NCI-H1694 (cell line): Measurements from ENCODE around the gene WDFY3.
"Not testable (repeated sequence)": the region's sequence is repeated elsewhere in the genome, so short reads cannot be mapped to it uniquely, and the experiment has no call there.

ENCODE experiments used
- DNase-seq: peaks from one replicate; lab custom pipeline; 2025; lab: John Stamatoyannopoulos, UW

The WDFY3 gene

DNA sequence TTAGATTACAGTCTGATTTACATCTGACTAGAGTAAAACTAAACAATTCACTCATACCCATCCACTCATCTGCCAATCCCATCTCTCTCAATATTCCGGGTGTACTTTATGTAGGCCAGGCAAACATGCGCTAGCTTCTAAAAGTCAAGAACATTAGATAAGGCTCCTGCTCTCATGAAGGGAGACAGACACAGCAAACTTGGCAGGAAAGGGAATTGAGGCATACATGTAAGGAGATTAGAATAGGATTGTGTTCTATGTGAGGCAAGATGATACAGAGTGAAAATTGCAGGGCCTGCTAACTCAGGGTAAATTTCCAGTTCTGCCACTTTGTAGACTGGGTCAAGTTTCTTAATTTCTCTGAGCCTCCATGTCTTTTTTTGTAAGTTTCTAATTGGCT lies 247.8 kb downstream of the WDFY3 start:
- DNase-seq = no peak

DNA sequence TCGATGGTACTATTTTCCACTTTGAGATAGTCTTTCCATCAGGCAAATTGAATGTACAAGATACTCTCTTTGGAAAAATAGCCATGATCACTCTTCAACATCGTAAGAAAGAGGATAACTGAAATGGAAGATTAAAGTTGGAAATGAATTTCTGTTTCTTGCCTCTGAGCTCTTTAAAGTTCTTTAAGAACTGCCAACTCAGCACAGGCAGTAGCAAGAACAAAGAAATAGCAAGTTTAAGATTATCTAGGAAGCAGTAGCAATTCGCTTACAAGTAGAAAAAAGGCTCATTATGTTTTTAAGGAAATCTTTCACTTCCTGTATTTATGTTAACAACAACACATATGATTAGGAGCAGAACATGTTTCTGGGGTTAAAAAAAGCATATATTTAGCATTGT lies 255.9 kb downstream of the WDFY3 start:
- DNase-seq = no peak

DNA sequence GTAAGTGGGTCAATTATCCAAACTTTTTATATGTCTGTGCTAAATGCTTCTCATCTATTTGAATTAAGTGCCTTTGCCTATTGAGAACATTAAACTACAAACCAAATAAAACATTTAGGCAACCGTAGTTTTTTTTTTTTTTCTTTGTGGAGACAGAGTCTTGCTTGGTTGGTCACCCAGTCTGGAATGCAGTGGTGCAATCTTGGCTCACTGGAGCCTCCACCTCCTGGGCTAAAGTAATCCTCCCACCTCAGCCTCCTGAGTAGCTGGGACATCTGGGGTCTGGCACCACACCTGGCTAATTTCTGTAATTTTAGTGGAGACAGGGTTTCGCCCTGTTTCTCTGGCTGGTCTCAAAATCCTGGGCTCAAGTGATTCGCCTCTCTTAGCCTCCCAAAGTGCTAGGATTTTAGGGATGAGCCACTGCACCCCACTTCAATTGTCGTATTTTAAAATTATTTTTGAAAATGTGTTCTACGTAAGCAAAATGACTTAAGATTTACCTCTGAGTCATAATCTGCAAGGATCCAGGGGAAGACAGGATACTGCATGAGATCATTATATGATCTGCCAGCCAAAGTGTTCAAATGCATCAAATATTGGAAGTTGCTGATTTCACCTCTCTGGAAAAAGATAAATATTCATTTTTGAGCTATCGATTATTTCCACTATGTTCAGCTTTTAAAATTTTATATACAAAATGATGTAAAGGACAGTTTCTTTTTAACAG lies 257.9 kb downstream of the WDFY3 start:
- no peak for DNase-seq

DNA sequence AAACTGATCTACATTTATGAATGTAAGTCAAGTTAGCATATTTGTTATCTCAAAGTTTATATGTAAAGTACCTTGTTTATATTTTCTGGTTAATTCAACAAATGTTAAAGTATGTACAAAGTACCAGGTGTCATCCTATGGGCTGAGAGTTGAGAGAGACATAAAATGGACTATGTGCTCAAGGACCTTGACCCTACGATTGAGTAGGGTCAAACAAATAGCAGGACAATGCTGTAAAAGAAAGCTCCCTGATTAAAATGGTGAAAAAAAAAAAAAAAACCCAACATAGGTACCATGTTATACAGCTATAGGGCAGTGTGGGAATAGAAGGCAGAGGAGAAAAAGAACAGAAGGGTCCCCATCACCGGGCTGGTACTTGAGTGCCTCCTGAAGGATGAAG lies 260.2 kb downstream of the WDFY3 start:
- DNase-seq = no peak

DNA sequence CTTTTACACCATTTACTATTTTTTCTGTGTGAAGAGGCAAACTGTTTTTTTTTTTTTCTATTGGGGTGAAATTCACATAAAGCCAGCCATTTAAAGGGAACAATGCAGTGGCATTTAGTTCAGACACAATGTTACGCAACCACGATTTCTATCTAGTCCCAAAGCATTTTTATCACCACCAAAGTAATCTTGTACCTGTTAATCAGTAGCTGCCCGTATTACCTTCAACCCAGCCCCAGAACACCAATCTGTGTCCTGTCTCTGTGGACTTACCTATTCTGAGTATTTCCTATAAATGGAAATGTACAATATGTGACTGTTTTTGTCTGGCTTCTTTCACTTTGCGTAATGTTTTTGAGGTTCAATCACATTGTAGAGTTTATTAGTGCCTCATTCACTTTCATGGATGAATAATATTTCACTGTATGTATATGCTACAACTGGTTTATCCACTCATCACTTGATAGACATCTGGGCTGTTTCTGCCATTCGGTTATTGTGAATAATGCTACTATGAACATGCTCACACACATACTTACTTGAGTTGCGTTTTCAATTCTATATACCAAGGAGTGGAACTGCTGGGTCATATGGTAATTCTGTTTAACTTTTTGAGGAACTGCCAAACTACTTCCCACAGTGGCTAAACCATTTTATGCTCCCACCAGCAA lies 267.4 kb downstream of the WDFY3 start:
- DNase-seq = no peak

DNA sequence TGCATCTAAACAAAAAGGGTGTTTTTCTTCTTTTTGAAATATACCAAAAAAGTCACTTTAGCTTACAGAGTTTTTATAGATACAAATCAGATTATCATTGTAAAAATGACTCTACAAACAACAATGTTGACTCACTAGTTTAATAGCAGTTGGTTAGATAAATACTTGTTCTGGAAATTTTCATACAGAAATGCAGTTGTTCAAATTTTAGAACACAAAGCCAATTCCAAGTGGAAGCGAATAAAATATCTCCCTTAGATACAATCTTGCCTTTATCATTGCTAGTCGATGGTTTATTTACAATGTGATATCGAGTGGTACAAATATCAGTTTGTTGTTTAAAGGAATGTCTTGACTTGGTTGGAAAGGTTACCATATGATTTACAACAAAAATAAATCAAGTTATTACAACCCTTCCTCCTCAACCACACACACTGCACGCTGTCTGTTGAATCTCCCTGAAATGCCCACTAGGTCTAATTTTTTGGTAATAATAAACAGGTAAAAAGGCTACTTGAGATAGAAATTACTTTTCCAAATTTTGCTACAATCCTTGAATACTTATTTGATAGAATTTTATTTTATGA lies 268.8 kb downstream of the WDFY3 start:
- no peak for DNase-seq

DNA sequence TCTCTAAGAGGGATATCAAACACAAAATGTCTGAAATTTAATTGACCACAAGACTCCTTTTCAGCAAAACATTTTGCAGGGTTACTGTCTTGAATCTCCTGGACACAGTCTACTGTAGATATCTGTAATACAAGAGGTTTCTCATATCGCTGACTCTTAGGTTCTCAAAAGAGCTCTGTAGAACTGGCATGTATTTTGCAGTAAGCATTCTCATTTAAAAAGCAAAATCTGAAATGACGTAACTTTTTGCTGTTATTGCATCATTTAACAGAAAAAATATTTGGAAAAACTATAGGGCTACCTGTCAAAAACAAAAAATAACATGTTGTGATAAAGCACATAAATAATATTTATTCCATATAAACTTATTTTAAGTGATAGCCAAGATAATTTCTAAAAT lies 269.3 kb downstream of the WDFY3 start:
- DNase-seq = no peak

DNA sequence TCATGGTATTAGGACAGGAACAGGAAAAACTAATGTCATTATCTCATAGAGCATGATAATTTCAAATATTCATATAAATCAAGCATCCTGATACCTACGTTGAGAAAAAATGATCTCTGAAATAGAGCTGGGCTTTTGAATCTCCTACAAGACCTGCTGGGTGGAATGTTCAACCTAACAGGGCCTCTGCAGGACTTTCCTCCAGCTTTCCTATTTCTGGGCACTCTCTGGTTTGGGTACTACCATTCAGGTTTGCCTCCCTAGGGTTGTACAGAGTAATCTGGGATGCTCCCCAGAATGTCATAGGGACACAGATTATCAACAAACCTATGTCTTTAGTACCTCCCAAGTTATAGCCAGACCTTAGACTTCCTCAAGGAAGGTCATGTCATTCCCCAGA lies 274.7 kb downstream of the WDFY3 start:
- DNase-seq = no peak

DNA sequence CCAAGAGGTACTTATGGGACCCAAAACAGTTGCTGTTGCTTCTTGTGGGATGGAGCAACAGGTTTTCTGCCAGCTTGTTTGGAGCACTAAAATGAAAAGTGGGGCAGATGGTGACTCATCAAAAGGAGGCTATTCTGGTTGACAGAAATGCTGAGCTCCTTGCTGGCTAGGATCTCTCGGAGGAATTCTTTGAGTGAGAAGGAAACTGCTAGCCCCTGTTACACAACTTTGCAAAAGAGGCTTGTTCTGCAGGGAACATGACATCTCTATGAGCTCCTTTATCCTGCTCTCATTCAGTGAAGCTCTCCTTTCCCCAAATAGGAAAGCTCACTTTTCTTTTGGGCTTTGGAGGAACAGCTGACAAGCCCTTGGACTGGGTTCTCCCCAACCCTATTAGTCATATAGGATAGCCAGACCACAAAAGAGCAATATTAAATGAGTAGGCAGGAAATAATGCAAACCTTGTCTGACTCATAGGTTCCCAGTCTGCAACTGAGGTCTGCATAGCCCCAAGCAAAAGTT lies 275.3 kb downstream of the WDFY3 start:
- no peak for DNase-seq

DNA sequence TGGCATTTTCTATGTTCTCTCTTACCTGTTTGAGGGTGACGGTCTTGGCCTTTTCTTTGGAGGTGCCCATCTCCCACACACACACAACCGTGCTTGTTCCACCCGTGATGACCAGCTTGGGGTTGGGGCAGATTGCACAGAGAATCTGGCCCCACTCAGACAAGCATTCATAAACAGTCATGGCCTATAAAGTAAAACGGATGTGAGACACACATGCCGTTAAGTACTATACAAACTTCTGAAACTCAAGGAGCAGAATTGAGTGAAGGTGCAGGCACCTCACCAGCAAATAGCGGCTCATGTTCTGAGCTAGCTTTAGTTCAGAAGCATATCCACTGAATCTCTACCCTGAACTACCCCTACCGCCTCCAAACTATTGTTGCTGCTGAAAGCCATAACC lies 276.0 kb downstream of the WDFY3 start:
- no peak for DNase-seq

DNA sequence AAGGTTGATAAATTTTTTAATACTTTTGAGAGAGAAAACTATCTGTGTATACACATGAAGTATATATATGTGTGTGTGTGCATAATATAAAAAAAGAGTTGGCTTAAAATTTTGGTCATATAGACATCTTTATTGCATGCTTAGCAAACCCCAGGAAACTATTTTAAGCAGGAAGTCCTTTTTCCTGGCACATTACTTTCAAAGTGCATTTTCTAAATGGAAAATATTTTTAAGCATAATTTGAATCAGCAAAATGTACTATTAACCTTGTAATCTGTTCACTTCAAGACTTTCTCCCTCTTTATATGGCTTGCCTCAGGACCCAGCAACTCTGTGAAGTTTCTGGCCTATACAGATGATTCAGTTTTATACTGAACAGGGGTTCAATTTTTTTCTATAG lies 277.3 kb downstream of the WDFY3 start:
- no peak for DNase-seq

DNA sequence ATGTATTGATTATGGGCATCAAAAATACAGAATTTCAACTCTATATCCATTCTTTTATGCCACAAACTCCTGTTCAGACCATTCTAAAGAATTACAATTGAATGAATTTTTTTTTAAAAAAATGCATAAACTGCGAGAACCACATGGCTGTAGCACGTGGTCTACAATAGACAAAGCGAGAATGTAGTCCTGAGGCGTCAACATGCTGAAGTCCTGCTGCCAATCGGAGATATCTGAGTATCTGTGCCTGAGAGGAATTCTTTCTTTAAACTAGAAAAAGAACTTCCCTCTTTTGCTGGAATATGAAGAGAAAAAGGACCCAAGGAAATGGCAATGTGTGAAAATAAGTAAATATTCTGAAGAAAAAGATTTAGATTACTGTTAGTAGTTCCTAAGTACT lies 277.9 kb downstream of the WDFY3 start:
- DNase-seq = no peak

DNA sequence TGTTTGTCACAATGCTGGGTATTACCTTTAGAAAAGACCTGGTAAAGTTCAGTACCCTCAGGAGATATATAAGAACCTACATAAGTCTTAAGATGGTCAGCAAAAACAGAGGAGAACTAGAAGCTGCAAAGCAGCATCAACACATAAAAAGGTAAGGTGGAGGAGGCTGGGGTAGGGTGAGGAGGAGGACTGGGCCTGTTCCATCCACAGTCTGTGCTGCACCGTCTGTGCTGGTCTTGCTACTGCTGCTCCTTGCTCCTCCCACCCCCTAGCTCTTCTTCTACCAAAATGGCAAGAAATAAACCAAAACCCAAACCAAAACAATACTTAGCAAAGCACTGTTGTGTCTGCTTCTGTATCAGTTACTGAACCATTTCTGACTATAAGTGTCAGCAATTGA lies 281.4 kb downstream of the WDFY3 start:
- DNase-seq = no peak

DNA sequence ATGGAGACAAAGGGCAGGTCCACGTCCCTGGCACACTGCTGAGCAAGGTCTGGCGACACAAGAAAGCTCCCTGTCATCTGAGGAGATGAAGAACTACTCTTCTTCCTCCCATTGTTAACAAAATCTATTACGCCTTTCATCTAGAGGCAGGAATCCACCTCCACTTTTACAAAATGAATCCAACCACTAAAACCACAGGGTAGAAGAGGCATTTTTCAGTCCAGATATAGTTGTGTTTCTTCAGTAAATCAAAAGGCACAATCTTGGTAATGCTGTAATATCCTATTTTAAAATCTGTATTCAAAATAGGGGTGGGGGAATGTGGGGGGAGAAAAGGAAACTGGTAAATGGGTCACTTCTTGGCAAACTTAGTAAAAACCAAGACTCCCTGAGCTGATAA lies 282.1 kb downstream of the WDFY3 start:
- no peak for DNase-seq

DNA sequence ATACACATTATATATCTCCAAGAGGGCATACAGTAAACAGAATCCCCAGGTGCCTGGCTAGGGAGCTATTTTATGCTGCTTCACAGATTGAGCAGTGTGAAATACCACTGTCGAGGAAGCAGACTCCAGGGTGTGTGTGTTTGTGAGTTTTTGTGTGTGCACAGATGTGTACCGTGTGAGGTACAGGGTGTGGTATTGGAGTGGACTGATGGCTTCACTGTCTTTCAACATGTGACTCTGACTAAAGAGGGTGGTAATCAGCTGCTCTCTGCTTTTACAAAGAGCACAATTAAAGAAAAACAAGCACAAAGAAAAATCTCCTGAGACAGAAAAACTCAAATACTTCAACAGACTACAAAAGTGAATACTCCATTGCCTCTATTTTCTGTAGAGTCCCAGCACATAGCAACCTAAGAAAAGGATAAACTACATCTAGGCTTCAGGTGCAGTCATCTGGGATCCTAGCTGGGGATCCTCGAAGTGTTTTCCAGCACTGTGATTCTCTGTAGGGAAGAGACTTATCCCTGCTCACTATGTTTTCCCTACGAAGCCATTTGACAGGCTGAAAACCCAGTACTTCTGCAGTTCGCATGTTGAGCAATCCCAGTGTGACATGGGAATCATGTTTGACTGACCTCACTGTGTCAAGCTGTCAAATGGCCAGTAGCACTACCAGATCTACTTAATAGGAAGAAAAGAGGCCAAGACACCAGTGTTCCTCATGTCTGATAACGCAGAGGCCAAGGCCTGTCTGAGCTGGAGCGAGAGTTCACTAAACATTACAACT lies 283.2 kb downstream of the WDFY3 start:
- no peak for DNase-seq

DNA sequence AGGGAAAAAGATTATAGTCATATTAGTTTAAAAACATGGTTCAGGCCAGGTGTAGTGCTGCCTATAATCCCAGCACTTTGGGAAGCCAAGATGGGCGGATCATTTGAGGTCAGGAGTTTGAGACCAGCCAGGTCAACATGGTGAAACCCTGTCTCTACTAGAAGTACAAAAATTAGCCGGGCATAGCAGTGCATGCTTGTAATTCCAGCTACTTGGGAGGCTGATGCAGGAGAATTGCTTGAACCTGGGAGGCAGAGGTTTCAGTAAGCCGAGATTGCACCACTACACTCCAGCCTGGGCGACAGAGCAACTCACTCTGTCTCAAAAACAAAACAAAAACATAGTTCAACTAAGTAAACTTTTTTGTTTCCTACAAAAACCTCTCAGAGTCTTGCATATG lies 283.8 kb downstream of the WDFY3 start:
- not testable (repeated sequence) for DNase-seq

DNA sequence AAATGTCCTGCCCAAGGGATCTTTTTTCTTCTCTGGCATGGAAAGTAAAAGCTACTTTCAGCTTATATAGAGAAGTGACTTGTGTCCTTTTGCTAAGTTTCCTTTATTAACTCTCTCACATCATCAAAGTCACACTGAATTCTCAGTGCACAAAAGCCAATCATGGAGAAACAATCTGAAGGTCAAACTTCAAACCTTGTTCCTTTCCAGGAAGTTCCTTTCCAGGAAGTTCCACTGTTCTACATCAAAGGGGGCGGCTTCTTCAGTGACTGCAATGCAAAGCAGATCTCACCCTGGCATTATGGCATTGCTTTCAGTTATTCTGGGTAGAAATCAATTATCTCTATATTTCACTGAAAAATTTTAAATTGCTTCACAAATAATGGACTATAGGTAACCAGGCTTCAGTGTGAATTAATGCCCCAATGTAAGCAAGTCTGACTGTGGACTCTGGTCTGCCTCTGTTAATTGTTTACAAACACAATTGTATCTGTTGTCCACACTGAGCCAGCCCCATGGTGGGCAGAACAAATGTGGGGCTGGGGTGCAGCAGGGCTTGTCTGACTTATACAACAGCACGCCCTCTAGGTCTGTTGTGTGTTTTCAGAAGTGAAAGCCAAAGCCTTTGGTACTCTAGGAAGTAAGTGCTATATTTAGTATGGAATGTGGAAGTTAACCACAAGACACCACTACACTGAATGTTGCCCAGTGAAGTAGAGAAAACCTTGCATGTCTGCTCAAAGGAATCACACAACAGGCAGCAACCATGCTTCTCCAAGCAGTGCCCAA lies 284.8 kb downstream of the WDFY3 start:
- DNase-seq = no peak

DNA sequence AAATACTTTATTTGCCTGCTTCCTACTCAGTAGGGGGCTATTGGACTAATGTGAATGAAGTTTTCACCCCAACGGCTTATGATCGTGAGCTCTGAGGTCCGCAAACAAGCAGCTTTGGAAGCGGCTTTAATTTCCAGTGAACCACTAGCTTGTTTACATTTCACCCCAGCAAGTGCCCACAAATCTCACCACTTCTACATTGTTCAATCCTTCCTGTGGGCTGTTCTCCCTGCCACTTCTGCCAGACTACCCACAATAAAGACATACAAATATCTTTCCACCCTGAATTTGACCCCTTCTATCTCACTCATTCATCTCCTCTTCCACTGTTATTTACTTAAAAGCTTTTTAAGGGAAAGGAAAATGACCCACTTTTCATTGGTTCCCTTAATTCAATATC lies 285.5 kb downstream of the WDFY3 start:
- DNase-seq = no peak

DNA sequence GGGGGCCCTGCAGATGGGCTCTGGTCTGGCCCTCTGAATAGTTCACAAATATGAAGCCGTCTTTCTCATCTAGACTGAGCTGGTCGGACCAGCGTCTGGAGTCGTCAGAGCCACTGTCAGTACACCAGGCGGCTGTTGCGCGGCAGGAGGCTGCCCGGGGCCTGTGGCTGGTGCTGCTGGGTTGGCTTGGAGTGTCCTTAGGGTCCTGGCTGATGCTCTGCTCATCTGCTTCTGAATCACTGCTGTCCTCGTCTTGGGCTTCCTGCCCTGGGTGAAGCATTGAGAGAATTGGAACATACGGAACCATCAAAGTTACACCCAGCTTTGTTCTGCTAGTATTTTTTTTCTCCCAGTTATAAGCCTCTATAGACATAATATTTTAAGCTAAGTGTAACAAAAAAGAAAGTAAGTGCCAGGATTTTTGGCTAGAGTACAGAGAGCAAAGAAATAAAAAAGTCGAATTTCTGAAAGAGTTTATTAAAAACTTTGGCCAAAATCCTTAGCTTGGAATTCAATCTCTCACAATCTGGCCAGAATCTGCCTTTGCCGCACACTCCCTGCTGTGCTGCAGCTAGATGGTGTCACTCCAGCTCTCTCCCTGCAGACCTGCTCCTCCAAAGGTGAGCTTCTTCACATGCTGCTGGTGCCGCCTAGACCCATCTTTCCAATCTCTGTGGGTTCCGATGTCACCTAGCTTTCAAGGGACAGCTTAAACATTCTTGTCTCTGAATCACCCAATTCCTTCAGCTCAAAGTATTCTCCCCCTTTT lies 287.3 kb downstream of the WDFY3 start:
- DNase-seq = no peak

DNA sequence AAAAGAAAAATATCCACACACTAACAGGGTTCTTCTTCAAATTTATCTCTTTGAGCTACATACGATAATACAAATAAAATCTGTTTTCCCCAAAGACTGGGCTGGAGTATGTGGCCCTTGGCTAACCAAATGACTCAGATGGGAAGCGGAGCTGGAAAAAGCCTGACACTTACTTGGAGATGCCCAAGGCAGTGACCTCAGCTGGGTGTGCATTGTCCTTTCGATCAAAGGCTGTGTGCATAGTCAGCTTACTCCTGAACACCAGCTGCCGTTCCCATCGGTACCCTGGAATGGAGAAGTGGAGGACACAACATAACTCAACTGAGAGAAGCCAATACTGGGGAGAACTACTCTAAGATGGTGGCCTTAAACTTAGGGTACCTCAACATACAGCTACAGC lies 288.5 kb downstream of the WDFY3 start:
- no peak for DNase-seq

DNA sequence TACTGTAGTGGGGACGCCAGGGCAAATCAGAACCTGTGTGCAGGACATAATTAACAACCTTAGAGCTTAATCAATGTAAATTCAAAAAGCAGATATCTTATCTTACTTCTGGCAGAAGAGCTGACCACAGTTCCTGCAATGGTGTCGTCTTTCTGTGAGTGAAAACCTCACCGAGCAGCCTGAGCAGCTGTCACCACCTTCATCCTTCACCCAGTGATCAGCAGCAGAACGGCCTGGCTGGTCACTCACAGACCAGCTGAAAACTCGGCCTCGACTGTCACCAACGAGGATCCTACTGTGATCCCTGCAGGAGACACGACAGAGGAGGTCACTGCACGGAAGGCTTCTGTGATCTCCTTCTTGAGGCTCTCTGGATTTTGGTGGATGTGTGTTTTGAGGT lies 289.4 kb downstream of the WDFY3 start:
- DNase-seq = no peak
